Testis (tissue), 2 donors: ENCODE measurements around the gene PTPN21.

Source experiments
- CTCF ChIP-seq, 3 experiments: fragments of 450-650 bp in 2 of 3; fragments of 200-600 bp in 1 of 3; sonication (generic) in 1 of 3; IDR thresholded peaks; one replicate each; pipeline ENCODE4 v1.5.1; 2016 to 2019; ENCODE audit warnings: antibody characterized with exemption in 3 of 3, mild to moderate bottlenecking in 2 of 3, moderate library complexity in 1 of 3
- POLR2A ChIP-seq: fragments of 450-650 bp; IDR thresholded peaks from one replicate; pipeline ENCODE4 v1.6.1; 2017; ENCODE audit warnings: antibody characterized with exemption, mild to moderate bottlenecking, moderate library complexity

- TF ChIP-seq POLR2A (no peak), CTCF (IDR thresholded peaks at IDR 0.05) (no peak)
Observed at GRCh38 chr14:88499225-88499624, 55.6 kb downstream of the PTPN21 start.
